AG04450 (cell line): ENCODE measurements around the gene AGPAT4. TPM values are rescaled to one million over a fixed set of nuclear protein-coding genes. Genes with fewer than 3 reads are reported as not detected.

Experiments used
- CTCF ChIA-PET: fragments of 300-600, 350-600 bp; formaldehyde crosslinking; extraction: SDS; loops from one replicate; lab custom pipeline; 2022; ENCODE audit warnings: antibody characterized with exemption, inconsistent platforms; lab: Charles Lee
- POLR2A ChIA-PET: fragments of 350-600 bp; formaldehyde crosslinking; extraction: SDS; loops from one replicate; lab custom pipeline; 2021; ENCODE audit warnings: antibody characterized with exemption, inconsistent platforms; lab: Yijun Ruan, JAX
- DNase-seq: peaks from one replicate; pipeline ENCODE4 v3.0.0-alpha.2; 2011; ENCODE audit warnings: low read depth, low spot score
- H3K27ac ChIP-seq: one replicate; pipeline ENCODE4 v1.5.1; 2012; ENCODE audit warnings: low read depth, low read length, control low read depth
- H3K27me3 ChIP-seq: one replicate; pipeline ENCODE4 v1.6.0; 2012; ENCODE audit warnings: low read length; ENCODE audit not compliant: control insufficient read depth, insufficient read depth
- H3K4me3 ChIP-seq: 2 replicates; pipeline ENCODE4 v1.5.1; 2011; ENCODE audit warnings: mild to moderate bottlenecking, low read depth, low read length, control low read depth
- H3K9me3 ChIP-seq: 2 replicates; pipeline ENCODE4 v1.5.1; 2012; ENCODE audit warnings: low read length; ENCODE audit not compliant: control insufficient read depth, insufficient read depth
- polyA plus RNA-seq: library from polyadenylated mRNA; depleted of rRNA; stranded (reverse); fragments of >200 nt; gene quantifications from 2 replicates; pipeline ENCODE4 v1.2.3, GENCODE V29; 2011
- TF ChIP-seq, protein P1 (sequence below): IDR thresholded peaks from 2 replicates; pipeline ENCODE4 v1.5.1; 2011; ENCODE audit warnings: low read depth, low read length, control low read depth, inconsistent platforms

The AGPAT4 gene
- polyA plus RNA-seq, 1 experiment = 10.0 TPM

DNA sequence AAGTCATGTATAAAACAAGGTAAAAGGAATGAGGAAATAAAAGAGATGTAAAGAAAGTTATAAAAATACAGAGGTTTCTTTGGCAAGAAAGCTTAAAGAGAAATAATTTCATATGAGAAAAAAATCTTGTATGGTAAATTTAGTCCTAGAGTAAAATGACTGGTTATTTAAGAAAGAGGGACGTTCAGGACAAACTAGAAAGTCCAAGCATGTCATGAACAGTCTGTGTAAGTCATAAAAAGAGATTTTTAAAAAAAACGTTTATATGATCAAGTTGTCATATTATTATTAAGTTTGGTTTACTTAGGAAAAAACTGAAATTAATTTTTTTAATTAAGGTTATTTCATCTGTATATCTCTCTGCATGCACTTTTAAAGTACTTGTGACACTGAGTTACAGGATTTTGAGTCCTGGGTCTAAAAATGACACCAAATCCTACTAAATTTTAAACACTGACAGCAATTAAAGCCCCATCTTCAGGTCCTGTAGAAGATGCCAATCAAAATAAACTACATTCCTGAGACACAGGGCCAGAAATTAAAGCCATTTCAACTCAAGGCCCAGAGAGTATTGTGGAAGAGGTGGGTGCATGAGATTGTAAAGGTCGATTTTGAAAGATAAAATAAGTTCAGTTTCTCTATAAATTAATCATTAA is 62.4 kb downstream of the AGPAT4 start:
- Histone ChIP-seq H3K27ac (no peak overlapping the region), H3K27me3 (no peaks in the 10 kb centered on the region), H3K4me3 (no peak overlapping the region), H3K9me3 (no peaks in the 10 kb centered on the region; the same call in 1 of the 2 replicates)
- TF ChIP-seq, protein P1, sequence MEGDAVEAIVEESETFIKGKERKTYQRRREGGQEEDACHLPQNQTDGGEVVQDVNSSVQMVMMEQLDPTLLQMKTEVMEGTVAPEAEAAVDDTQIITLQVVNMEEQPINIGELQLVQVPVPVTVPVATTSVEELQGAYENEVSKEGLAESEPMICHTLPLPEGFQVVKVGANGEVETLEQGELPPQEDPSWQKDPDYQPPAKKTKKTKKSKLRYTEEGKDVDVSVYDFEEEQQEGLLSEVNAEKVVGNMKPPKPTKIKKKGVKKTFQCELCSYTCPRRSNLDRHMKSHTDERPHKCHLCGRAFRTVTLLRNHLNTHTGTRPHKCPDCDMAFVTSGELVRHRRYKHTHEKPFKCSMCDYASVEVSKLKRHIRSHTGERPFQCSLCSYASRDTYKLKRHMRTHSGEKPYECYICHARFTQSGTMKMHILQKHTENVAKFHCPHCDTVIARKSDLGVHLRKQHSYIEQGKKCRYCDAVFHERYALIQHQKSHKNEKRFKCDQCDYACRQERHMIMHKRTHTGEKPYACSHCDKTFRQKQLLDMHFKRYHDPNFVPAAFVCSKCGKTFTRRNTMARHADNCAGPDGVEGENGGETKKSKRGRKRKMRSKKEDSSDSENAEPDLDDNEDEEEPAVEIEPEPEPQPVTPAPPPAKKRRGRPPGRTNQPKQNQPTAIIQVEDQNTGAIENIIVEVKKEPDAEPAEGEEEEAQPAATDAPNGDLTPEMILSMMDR = no peak
- ChIA-PET POLR2A (no interaction called here), CTCF (interaction anchor here (1.7 kb wide), 1 partner anchor 159 kb away, joined by 9 read pairs; no protein-coding TSS in a partner anchor)
- no peak for DNase-seq

DNA sequence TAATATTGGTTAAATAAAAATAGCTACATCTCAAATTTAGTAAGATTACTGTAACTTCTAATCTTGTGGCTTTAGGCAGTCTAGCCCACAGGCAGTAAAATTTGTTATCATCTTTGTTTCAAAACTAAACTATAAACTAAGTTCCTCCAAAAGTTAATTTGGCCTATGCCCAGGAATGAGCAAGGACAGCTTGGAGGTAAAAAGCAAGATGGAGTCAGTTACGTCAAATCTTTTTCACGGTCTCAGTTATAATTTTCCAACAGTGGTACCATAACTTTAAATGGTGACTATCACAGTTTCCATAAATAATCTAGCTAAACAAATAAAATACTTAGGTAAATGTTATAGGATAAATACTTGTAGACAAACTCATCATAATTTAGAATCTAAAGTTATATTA is 63.0 kb downstream of the AGPAT4 start:
- no peak for DNase-seq
- ChIA-PET POLR2A (no interaction called here), CTCF (interaction anchor here (0.5 to 1.7 kb wide), 2 partner anchors 58 to 160 kb away, joined by 3 to 9 read pairs; no protein-coding TSS in a partner anchor)
- no peaks in the 10 kb centered on the region; the same call in 1 of the 2 replicates for H3K9me3 ChIP-seq
- no peak overlapping the region for H3K27ac ChIP-seq
- H3K27me3 ChIP-seq = no peaks in the 10 kb centered on the region
- TF ChIP-seq, protein P1 = no peak
- no peak overlapping the region for H3K4me3 ChIP-seq

DNA sequence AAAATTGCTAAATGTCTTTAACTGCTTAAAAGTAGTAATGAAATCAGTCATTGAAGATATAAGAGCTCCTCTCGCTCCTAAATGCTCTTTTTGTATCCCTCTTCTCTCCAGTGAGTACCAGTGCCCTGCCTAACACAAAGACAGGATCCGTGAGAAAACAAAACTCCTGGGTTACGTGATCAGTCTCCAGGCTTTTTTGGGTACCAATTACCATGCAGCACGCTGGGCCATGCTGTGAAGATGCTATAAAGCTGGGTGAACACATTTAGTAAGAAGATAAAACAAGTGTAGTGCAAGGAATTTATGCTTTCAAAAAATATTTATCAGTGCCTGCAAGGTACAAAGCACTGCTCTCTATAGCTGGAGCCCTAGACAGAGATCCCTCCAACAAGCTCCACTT is 66.7 kb downstream of the AGPAT4 start:
- TF ChIP-seq, protein P1 = no peak
- no peak for DNase-seq
- Histone ChIP-seq H3K4me3 (no peak overlapping the region), H3K27ac (no peak overlapping the region), H3K9me3 (no peaks in the 10 kb centered on the region; the same call in 1 of the 2 replicates), H3K27me3 (no peaks in the 10 kb centered on the region)
- POLR2A ChIA-PET = no interaction called here
- CTCF ChIA-PET = interaction anchor here (2.6 kb wide), 1 partner anchor 164 kb away, joined by 11 read pairs; no protein-coding TSS in a partner anchor

DNA sequence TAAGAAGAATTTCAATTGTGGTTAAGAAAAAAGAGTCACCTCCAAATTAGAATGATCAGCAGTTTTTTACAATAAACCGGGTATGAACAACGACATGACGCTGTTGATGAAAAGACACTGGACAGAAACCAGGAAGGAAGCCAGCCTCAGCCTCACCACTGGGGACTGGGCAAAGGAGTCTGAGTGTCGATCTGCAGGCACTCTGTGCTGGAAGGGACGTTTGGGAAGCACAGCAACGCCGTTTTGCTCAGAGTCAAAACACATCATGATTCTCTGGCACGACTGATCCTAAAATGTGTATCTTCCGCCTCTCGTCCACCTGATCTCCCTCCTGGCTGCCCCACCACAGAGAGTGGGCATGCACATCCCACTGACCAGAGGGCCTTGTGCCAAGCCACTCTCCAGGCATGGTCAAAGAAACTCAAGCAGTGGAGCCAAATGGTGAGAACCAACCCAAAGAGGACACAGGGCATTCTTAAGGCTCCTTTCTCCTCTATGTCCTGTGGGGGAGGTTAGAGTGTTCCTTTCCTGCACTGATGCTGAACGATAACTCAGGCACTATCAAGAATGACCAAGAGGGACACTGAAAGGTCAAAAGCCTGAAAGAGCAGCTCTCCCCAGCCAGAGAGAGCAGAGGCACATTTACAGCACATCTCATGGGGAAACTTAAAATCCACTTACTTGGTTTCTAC is 68.8 kb downstream of the AGPAT4 start:
- no peak for DNase-seq
- TF ChIP-seq, protein P1 = no peak
- H3K27ac ChIP-seq = no peak overlapping the region
- ChIA-PET POLR2A (no interaction called here), CTCF (no interaction called here)
- no peak overlapping the region for H3K4me3 ChIP-seq
- H3K9me3 ChIP-seq = no peaks in the 10 kb centered on the region; the same call in 1 of the 2 replicates
- no peaks in the 10 kb centered on the region for H3K27me3 ChIP-seq
